IMR-90 (cell line): ENCODE data around the gene DISC1.

Experiments
- BHLHE40 ChIP-seq: fragments of 150-350 bp; IDR thresholded peaks from 2 replicates; pipeline ENCODE4 v1.6.1; 2016; ENCODE audit warnings: mild to moderate bottlenecking, low read depth, low read length
- CHD1 ChIP-seq: IDR thresholded peaks from 2 replicates; pipeline ENCODE4 v1.6.1; 2012; ENCODE audit warnings: low read depth, low read length, improper control_type of control experiment
- MAFK ChIP-seq: IDR thresholded peaks from 2 replicates; pipeline ENCODE4 v1.6.1; 2012; ENCODE audit warnings: low read depth, low read length, improper control_type of control experiment
- POLR2A ChIP-seq: IDR thresholded peaks from 2 replicates; pipeline ENCODE4 v1.6.1; 2012; ENCODE audit warnings: mild to moderate bottlenecking, low read depth, low read length
- SMC3 ChIP-seq: fragments of 150-350 bp; IDR thresholded peaks from 2 replicates; pipeline ENCODE4 v1.6.1; 2016; ENCODE audit warnings: low read depth, mild to moderate bottlenecking, antibody characterized with exemption, low read length, moderate library complexity
- TF ChIP-seq, protein P1 (sequence below): conservative IDR thresholded peaks from 2 replicates; pipeline ENCODE4 v1.5.1; 2012; ENCODE audit warnings: mild to moderate bottlenecking, low read depth, low read length, improper control_type of control experiment
- TF ChIP-seq, protein P2 (sequence below): fragments of 150-350 bp; IDR thresholded peaks from 2 replicates; pipeline ENCODE4 v1.6.1; 2017; ENCODE audit warnings: mild to moderate bottlenecking, antibody characterized with exemption, low read length, low read depth

DNA sequence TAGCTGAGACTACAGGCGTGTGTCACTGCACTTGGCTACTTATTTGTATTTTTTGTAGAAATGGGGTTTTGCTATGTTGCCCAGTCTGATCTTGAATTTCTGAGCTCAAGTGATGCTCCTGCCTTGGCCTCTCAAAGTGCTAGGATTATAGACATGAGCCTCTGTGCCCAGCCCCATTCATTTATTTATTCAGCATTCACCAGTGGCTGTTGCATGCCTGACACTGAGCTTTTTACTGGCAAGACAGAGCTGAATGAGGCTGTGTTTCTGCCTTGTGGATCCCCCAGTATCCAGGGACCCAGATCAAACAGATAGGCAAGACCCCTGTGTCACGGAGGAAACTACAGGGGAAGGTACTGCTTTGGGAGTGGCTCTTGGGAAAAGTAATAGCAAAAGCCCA, 109.4 kb downstream of the DISC1 start:
- TF ChIP-seq, protein P1, sequence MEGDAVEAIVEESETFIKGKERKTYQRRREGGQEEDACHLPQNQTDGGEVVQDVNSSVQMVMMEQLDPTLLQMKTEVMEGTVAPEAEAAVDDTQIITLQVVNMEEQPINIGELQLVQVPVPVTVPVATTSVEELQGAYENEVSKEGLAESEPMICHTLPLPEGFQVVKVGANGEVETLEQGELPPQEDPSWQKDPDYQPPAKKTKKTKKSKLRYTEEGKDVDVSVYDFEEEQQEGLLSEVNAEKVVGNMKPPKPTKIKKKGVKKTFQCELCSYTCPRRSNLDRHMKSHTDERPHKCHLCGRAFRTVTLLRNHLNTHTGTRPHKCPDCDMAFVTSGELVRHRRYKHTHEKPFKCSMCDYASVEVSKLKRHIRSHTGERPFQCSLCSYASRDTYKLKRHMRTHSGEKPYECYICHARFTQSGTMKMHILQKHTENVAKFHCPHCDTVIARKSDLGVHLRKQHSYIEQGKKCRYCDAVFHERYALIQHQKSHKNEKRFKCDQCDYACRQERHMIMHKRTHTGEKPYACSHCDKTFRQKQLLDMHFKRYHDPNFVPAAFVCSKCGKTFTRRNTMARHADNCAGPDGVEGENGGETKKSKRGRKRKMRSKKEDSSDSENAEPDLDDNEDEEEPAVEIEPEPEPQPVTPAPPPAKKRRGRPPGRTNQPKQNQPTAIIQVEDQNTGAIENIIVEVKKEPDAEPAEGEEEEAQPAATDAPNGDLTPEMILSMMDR = no peak
- TF ChIP-seq BHLHE40 = no peak
- TF ChIP-seq CHD1 = no peak
- no peak for TF ChIP-seq POLR2A
- TF ChIP-seq SMC3 = no peak
- TF ChIP-seq, protein P2, sequence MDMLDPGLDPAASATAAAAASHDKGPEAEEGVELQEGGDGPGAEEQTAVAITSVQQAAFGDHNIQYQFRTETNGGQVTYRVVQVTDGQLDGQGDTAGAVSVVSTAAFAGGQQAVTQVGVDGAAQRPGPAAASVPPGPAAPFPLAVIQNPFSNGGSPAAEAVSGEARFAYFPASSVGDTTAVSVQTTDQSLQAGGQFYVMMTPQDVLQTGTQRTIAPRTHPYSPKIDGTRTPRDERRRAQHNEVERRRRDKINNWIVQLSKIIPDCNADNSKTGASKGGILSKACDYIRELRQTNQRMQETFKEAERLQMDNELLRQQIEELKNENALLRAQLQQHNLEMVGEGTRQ = no peak
- TF ChIP-seq MAFK = no peak
